ENCODE measurements around the gene NIPAL4.

- TF ChIP-seq POLR2A (IDR thresholded peaks at IDR 0.05) (no peak), CTCF (IDR thresholded peaks at IDR 0.05) (no peak)
Observed at GRCh38 chr5:157513182-157513581, 53.2 kb downstream of the NIPAL4 start.

Data from right lobe of liver (tissue), 4 donors.